Muscle of leg (tissue), 11 donors: Measurements from ENCODE around the gene CRTC3. TPM values are rescaled to one million over a fixed set of nuclear protein-coding genes. Genes with fewer than 3 reads are reported as not detected.
"Not testable (repeated sequence)": the region's sequence is repeated elsewhere in the genome, so short reads cannot be mapped to it uniquely, and the experiment has no call there.

ENCODE experiments used
- DNase-seq: peaks from one replicate; pipeline ENCODE4 v3.0.0; 2013
- H3K27ac ChIP-seq: one replicate; pipeline ENCODE4 v1.5.1; 2013; ENCODE audit warnings: mild to moderate bottlenecking, low read length, control low read depth
- H3K27me3 ChIP-seq: one replicate; pipeline ENCODE4 v1.6.1; 2013; ENCODE audit warnings: low read length; ENCODE audit not compliant: control insufficient read depth, insufficient read depth
- H3K36me3 ChIP-seq: one replicate; pipeline ENCODE4 v1.6.1; 2013; ENCODE audit warnings: low read length; ENCODE audit not compliant: control insufficient read depth, insufficient read depth
- H3K4me1 ChIP-seq: one replicate; pipeline ENCODE4 v1.6.1; 2013; ENCODE audit warnings: low read length; ENCODE audit not compliant: control insufficient read depth, insufficient read depth
- H3K4me3 ChIP-seq: one replicate; pipeline ENCODE4 v1.5.1; 2013; ENCODE audit warnings: low read length, control low read depth
- H3K9me3 ChIP-seq: replicated peaks from 2 replicates; pipeline ENCODE4 v1.6.1; 2013; ENCODE audit warnings: low read depth, low read length; ENCODE audit not compliant: control insufficient read depth
- WGBS: methylation state at CpG from one replicate; pipeline ENCODE4 v1.1.5; 2013; ENCODE audit warnings: missing lambda C conversion rate; ENCODE audit not compliant: insufficient coverage; 5-methylcytosine and 5-hydroxymethylcytosine counted together
- polyA plus RNA-seq, 8 donors: library from polyadenylated mRNA; unstranded; fragments of 120-200 nt; gene quantifications; one replicate each; pipeline versions ENCODE4 v1.2.1 to v1.2.3, GENCODE V29; 2013; ENCODE audit warnings: inconsistent platforms in 1 of 8, low replicate concordance in 1 of 8; ENCODE audit not compliant: insufficient read length in 8 of 8, insufficient read depth in 1 of 8
- total RNA-seq: library from RNA; stranded (reverse); fragments of 120-200 nt; gene quantifications from one replicate; pipeline ENCODE4 v1.2.4, GENCODE V29; 2013

The CRTC3 gene
- total and polyA plus RNA-seq, 9 donors = 12.6 to 30.6 (median 25.0) TPM

DNA sequence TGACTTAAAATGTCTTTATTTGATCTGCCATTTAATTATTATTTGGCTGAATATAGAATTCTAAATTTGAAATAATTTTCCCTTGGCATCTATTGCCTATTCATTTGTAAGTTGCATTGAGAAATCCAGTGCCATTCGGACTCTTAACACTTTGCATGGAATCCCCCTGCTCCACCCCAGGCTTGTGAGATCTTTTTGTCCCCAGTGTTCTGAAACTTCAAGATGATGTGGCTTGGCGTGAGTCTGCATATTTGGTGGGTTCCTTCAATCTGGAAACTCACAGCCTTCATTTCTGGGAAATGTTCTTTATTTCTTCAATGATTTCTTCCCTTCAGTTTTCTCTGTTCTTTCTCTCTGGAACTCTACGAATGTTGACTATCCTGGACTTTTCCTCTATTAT, 103.6 kb downstream of the CRTC3 start:
- H3K4me3 ChIP-seq = no peak overlapping the region
- no peak for DNase-seq
- no peaks in the 10 kb centered on the region for H3K9me3 ChIP-seq
- H3K4me1 ChIP-seq = no peaks in the 10 kb centered on the region
- H3K36me3 ChIP-seq = peaks cover 49% of the 10 kb centered on the region
- H3K27me3 ChIP-seq = no peaks in the 10 kb centered on the region
- no CpG with 5 or more reads among the region's 3 CpGs for WGBS
- no peak overlapping the region for H3K27ac ChIP-seq

- H3K4me3 ChIP-seq, H3K27ac ChIP-seq, H3K27me3 ChIP-seq, DNase-seq, H3K9me3 ChIP-seq, H3K4me1 ChIP-seq: not testable (repeated sequence)
- peaks cover 54% of the 10 kb centered on the region for H3K36me3 ChIP-seq
- WGBS = no CpG with 5 or more reads among the region's 3 CpGs
Observed at GRCh38 chr15:90636993-90637392, 107.3 kb downstream of the CRTC3 start.

GRCh38 chr15:90637693-90638092, 108.0 kb downstream of the CRTC3 start:
- Histone ChIP-seq H3K36me3 (peaks cover 55% of the 10 kb centered on the region), H3K4me1 (no peaks in the 10 kb centered on the region), H3K27ac (no peak overlapping the region), H3K9me3 (no peaks in the 10 kb centered on the region), H3K4me3 (no peak overlapping the region), H3K27me3 (no peaks in the 10 kb centered on the region)
- 54% methylated on average over 3 of the region's 6 CpGs for WGBS
- DNase-seq = no peak

GRCh38 chr15:90638201-90638691, 108.5 kb downstream of the CRTC3 start:
- no CpG with 5 or more reads among the region's 12 CpGs for WGBS
- H3K27me3 ChIP-seq = no peaks in the 10 kb centered on the region

GRCh38 chr15:90638963-90639362, 109.2 kb downstream of the CRTC3 start:
- H3K4me3 ChIP-seq = no peak overlapping the region
- no peaks in the 10 kb centered on the region for H3K4me1 ChIP-seq
- H3K9me3 ChIP-seq = no peaks in the 10 kb centered on the region
- DNase-seq = no peak
- H3K27ac ChIP-seq = no peak overlapping the region
- H3K36me3 ChIP-seq = peaks cover 67% of the 10 kb centered on the region
- H3K27me3 ChIP-seq = no peaks in the 10 kb centered on the region
- WGBS = 85% methylated on average over 7 of the region's 11 CpGs

More at GRCh38 chr15:90638201-90638691, 108.5 kb downstream of the CRTC3 start:
- Histone ChIP-seq H3K9me3 (no peaks in the 10 kb centered on the region), H3K36me3 (peaks cover 60% of the 10 kb centered on the region), H3K27ac (no peak overlapping the region), H3K4me1 (no peaks in the 10 kb centered on the region), H3K4me3 (no peak overlapping the region)
- no peak for DNase-seq

GRCh38 chr15:90640862-90641261, 111.1 kb downstream of the CRTC3 start:
- peaks cover 64% of the 10 kb centered on the region for H3K36me3 ChIP-seq
- no peak overlapping the region for H3K4me3 ChIP-seq
- DNase-seq = no peak
- WGBS = 100% methylated on average over 1 of the region's 8 CpGs
- H3K4me1 ChIP-seq = no peaks in the 10 kb centered on the region
- no peak overlapping the region for H3K27ac ChIP-seq
- H3K27me3 ChIP-seq = no peaks in the 10 kb centered on the region
- no peaks in the 10 kb centered on the region for H3K9me3 ChIP-seq

DNA sequence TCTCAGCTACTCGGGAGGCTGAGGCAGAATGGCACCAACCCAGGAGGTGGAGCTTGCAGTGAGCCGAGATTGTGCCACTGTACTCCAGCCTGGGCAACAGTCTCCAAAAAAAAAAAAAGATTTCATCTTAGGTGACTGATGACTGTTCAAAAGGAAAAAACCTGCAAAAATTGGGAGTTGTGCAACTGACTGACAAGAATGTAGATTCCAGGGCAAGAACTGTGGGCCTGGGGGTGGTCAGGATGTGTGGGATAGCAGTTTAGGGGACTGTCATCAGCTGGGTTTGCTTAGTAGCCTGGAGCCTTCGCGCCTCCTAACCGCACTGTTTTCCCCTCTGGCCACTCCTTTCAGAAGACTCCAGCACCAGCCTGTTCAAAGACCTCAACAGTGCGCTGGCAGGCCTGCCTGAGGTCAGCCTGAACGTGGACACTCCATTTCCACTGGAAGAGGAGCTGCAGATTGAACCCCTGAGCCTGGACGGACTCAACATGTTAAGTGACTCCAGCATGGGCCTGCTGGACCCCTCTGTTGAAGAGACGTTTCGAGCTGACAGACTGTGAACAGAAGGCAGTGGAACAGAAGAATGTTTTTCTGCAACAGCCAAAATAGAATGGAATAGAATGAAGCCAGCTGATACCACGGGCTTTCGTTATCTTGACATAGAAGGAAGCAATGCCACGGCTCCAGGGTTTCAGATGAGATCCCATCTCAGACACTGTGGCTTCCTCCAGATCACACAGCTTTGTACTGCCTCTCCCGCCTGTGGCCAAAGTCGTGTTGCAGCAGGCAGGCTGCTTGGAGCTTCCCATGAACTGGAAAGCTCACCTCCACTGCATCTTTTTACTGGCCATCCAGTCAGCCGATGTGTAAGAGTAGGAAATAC, 112.1 kb downstream of the CRTC3 start:
- no peak for DNase-seq
- H3K27me3 ChIP-seq = no peaks in the 10 kb centered on the region
- no peak overlapping the region for H3K4me3 ChIP-seq
- H3K36me3 ChIP-seq = peaks cover 64% of the 10 kb centered on the region
- no peaks in the 10 kb centered on the region for H3K9me3 ChIP-seq
- H3K4me1 ChIP-seq = no peaks in the 10 kb centered on the region
- WGBS = 79% methylated on average over 9 of the region's 16 CpGs
- H3K27ac ChIP-seq = no peak overlapping the region

DNA sequence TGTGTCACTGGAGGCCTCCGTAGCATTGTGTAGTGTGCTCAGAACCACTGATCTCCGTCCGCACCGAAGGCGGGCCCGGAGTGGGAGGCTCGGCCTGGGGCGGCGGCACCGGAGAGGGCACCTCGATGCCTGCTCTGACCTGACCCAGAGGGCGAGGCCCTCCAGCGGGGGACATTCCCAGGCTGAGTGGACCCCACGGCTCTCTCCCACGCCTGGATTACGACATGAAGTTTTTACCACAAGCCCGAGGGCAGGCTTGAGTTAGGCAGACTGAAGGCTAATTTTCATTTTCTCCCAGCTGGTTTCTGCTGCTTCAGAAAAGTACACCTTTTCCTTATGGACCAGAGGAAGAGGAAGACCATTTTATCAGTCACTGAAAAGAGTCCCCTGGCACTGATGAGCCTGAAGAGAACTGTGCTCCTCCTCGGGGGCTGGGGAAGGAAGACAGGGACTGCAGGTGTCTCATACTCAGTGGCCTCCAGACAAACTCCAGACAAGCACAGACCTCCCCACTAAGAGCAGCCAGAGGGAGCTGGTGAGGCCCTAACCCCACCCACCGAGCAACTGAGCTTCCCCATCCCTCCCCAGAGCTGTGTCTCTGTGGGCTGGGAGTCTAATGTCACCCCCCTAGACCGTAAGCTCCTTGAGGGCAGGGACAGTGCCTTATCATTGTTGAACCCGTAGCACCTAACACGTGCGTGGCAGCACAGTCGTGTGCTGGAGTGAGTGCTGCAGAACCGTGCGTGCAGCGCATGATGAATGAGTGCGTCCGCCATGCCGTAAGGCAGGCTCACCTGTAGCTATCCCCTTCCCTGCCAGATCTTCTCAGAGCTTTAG, 113.0 kb downstream of the CRTC3 start:
- Histone ChIP-seq H3K4me3 (no peak overlapping the region), H3K4me1 (no peaks in the 10 kb centered on the region), H3K27me3 (no peaks in the 10 kb centered on the region), H3K27ac (no peak overlapping the region), H3K36me3 (peaks cover 61% of the 10 kb centered on the region), H3K9me3 (no peaks in the 10 kb centered on the region)
- 93% methylated on average over 29 of the region's 30 CpGs for WGBS
- DNase-seq = no peak

DNA sequence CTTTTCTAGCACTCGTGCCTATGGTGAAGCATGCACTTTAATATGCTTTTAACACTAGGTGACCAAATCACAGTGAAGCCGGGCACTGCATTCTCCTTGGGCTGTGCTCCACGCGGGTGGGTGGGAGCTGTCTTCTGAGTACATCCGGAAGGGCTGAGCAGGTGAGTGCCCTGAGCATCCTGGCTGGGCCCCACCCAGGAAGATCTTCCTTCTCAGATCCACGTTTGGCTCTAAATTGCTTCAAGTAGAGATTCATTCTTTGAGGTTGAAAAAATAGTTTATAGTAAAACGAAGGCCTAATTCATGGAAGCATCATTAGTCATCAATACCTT, 113.5 kb downstream of the CRTC3 start:
- Histone ChIP-seq H3K36me3 (peaks cover 59% of the 10 kb centered on the region), H3K27ac (no peak overlapping the region), H3K4me3 (no peak overlapping the region), H3K4me1 (peaks cover 2% of the 10 kb centered on the region), H3K27me3 (no peaks in the 10 kb centered on the region), H3K9me3 (no peaks in the 10 kb centered on the region)
- DNase-seq = no peak
- 96% methylated on average over 5 of the region's 7 CpGs for WGBS

DNA sequence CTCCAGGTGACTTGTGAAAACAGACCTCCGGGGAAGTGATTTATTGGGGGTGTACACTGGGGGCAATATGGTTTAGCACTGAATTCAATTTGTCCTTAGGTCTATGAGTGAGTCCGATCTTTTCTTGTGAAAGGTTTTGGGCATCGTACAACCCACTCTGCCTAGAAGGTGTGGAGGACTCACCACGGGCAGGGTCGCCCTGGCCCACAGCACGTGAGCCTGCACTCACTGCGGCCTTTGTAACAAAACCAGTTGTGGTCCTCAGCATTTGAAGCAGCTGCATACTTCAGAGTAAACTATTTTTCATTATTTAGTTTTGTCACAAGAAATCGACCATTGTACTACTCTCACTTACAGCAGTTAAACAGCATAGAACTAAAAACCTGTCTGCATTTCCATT, 114.8 kb downstream of the CRTC3 start:
- no peak overlapping the region for H3K4me3 ChIP-seq
- H3K36me3 ChIP-seq = peaks cover 47% of the 10 kb centered on the region
- no peaks in the 10 kb centered on the region for H3K27me3 ChIP-seq
- H3K9me3 ChIP-seq = no peaks in the 10 kb centered on the region
- H3K4me1 ChIP-seq = peaks cover 8% of the 10 kb centered on the region
- WGBS = 81% methylated on average over 6 of the region's 8 CpGs
- DNase-seq = no peak
- H3K27ac ChIP-seq = no peak overlapping the region
